Neural progenitor cell (in vitro differentiated cells): ENCODE data around the gene TSPAN14.

ENCODE experiments used
- EZH2 ChIP-seq: fragments of 200-600 bp; sonication (generic); IDR thresholded peaks from 2 replicates; pipeline ENCODE4 v1.6.1; 2017; ENCODE audit warnings: antibody characterized with exemption, mild to moderate bottlenecking, moderate library complexity
- EZH2phosphoT487 ChIP-seq: fragments of 200-600 bp; sonication (generic); IDR thresholded peaks from 2 replicates; pipeline ENCODE4 v1.6.1; 2017; ENCODE audit warnings: antibody characterized with exemption
- TF ChIP-seq, protein P1 (sequence below): fragments of 200-600 bp; sonication (generic); IDR thresholded peaks from 2 replicates; pipeline ENCODE4 v1.5.1; 2017; ENCODE audit warnings: antibody characterized with exemption, mild to moderate bottlenecking

DNA sequence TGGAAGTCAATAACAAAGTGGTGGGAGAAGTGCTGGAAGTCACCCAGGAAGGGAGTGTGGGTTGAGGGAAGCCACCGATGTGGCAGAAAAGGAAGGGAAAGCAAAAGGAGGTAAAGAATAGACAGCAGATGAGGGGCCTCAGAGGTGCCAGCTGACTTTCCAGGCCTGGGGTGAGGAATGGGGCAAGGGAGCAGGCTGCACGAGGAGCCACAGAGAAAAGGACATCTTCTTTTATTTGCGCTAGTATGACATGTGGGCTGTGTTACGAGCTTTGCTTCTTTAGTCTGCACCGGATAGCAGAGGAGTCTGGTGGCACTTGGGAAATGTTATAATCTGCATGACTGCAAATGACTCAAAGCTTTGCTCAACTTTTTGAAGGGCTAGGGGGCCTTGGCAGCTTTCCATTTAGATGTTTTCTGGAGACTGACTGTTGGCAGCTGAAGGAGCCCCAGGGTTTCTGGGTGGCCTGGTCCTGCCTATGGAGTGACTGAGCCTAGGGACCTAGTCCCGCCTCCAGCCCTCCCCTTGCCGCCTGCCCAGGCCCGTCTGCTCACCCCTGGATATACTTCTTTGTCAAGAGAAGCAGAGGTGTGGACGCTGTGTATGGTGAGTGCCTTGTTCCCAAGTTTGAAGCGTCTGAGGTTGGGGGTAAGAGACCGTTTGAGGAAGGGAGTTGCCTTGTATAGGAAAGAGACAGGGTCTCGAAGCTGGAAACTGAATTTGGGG is 40.7 kb upstream of the TSPAN14 start:
- TF ChIP-seq, protein P1, sequence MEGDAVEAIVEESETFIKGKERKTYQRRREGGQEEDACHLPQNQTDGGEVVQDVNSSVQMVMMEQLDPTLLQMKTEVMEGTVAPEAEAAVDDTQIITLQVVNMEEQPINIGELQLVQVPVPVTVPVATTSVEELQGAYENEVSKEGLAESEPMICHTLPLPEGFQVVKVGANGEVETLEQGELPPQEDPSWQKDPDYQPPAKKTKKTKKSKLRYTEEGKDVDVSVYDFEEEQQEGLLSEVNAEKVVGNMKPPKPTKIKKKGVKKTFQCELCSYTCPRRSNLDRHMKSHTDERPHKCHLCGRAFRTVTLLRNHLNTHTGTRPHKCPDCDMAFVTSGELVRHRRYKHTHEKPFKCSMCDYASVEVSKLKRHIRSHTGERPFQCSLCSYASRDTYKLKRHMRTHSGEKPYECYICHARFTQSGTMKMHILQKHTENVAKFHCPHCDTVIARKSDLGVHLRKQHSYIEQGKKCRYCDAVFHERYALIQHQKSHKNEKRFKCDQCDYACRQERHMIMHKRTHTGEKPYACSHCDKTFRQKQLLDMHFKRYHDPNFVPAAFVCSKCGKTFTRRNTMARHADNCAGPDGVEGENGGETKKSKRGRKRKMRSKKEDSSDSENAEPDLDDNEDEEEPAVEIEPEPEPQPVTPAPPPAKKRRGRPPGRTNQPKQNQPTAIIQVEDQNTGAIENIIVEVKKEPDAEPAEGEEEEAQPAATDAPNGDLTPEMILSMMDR, result no peak
- TF ChIP-seq EZH2phosphoT487 (no peak), EZH2 (no peak)
